Activated naive CD8-positive, alpha-beta T cell treated with anti-CD3 and anti-CD28 coated beads, Interleukin-2, amount 10 ng/mL, durations not matched to agents 7 days and 5 days (primary cell): ENCODE measurements around the gene FAP. TPM values are rescaled to one million over a fixed set of nuclear protein-coding genes. Genes with fewer than 3 reads are reported as not detected.

Experiments
- ATAC-seq: fragments of 150-1000 bp; cut with Tn5 transposase; one replicate; pipeline ENCODE4 v1.10.0; 2021; ENCODE audit warnings: low read depth, moderate library complexity
- POLR2A ChIA-PET: fragments of 350-600 bp; sonication (Branson Sonifier 250); formaldehyde crosslinking; loops from one replicate; lab custom pipeline; 2021; ENCODE audit warnings: antibody characterized with exemption; lab: Charles Lee
- DNase-seq: peaks from one replicate; pipeline ENCODE4 v3.0.0; 2021
- H3K27ac Mint-ChIP-seq: one replicate; pipeline ENCODE4 v1.8.0; 2022; ENCODE audit warnings: mild to moderate bottlenecking, mixed read lengths
- H3K27me3 Mint-ChIP-seq: one replicate; pipeline ENCODE4 v1.8.0; 2022; ENCODE audit warnings: mild to moderate bottlenecking, moderate library complexity, mixed read lengths
- H3K36me3 Mint-ChIP-seq: one replicate; pipeline ENCODE4 v1.8.0; 2021; ENCODE audit warnings: mild to moderate bottlenecking, mixed read lengths
- H3K4me1 Mint-ChIP-seq: one replicate; pipeline ENCODE4 v1.8.0; 2021; ENCODE audit warnings: mixed read lengths
- H3K4me3 Mint-ChIP-seq: one replicate; pipeline ENCODE4 v1.8.0; 2022; ENCODE audit warnings: mild to moderate bottlenecking, moderate library complexity, mixed read lengths
- H3K9me3 Mint-ChIP-seq: one replicate; pipeline ENCODE4 v1.8.0; 2021; ENCODE audit warnings: mixed read lengths
- total RNA-seq, 2 experiments: library from RNA; stranded (reverse); gene quantifications; one replicate each; pipeline ENCODE4 v1.2.3, GENCODE V29; 2021

FAP gene
- total RNA-seq, 2 experiments from 2014 or later = not detected

DNA sequence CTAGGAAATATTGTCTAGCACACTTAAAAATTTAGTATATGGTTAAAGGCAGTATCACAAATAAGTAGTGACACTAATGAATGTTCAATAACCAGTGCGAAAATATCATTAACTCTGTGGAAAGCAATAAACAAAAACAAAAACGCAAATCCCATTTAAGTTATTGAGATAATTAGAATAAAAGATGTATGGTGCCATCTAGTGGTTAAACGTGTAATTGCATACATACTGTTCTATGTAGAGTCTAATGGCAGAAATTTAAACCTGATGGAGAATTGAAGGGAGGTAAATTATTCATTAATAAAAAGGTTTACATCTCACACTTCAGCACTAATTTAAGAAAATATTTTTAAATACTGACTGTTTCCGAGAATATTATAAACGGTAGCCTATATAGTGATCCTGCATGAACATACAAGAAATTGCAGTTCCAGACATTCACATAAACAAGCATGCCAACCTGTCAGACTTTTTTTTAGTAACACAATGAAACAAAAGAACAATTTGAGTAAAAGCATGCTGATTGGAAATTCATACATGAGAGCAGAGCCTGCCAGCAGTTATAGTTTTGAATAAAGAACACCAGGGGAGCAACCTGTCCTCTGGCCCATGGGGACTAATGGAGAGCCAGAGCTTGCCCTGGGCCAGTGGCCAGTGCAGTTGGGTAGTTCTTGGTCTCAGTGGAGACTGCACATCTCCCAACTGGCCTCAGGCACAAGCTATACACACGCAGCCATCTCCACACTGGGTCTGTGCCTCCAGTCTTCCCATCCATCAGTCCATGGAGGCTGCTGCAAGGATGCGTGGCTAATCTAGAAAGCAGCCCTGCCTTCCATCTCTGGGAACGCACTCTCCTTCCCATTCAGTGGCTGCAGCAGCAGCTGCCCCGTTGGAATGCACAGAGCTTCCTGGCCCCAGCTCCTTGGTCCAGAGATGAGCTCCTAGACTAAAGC, 119.2 kb downstream of the FAP start:
- H3K27me3 Mint-ChIP-seq = no peaks in the 10 kb centered on the region
- ATAC-seq (peak; percentile 68), DNase-seq (no peak)
- H3K27ac Mint-ChIP-seq = no peak overlapping the region
- POLR2A ChIA-PET = interaction anchor here (1.4 kb wide), 1 partner anchor 49 kb away, joined by 3 read pairs; no protein-coding TSS in a partner anchor
- no peaks in the 10 kb centered on the region for H3K9me3 Mint-ChIP-seq
- no peak overlapping the region for H3K4me3 Mint-ChIP-seq
- H3K4me1 Mint-ChIP-seq = peaks cover 18% of the 10 kb centered on the region
- H3K36me3 Mint-ChIP-seq = no peaks in the 10 kb centered on the region

Other genes starting within 250 kb of the FAP start
- 100 to 1,000 TPM; 101 to 107 TPM for gene DPP4, start 169.2 kb downstream of the FAP start, total RNA-seq
- gene GCG, start 91.2 kb downstream of the FAP start, total RNA-seq = not detected
- gene IFIH1, start 75.2 kb upstream of the FAP start, total RNA-seq = 10 to 100 TPM; 45.9 to 50.4 TPM
- 10 to 100 TPM; 14.7 to 20.9 TPM for gene GCA, start 100.7 kb upstream of the FAP start, total RNA-seq